Heart right ventricle (tissue), 16 donors: ENCODE measurements around the gene ELL. TPM values are rescaled to one million over a fixed set of nuclear protein-coding genes. Genes with fewer than 3 reads are reported as not detected.

Experiments used
- ATAC-seq, 8 donors: fragments of 200-7000 bp; cut with Tn5 transposase; one replicate each; pipeline ENCODE4 v1.9.1; 2020; ENCODE audit warnings: mild to moderate bottlenecking in 8 of 8, moderate library complexity in 8 of 8, moderate number of reproducible peaks in 1 of 8
- DNase-seq, 2 donors: peaks; one replicate each; pipeline ENCODE4 v3.0.0-alpha.2; 2020
- H3K27ac ChIP-seq, 10 donors: fragments of 200-600 bp; sonication (generic) in 2 of 10; one replicate each; pipeline versions ENCODE4 v1.5.0 to v1.8.0; 2020 to 2022; ENCODE audit warnings: mild to moderate bottlenecking in 3 of 10
- H3K27me3 ChIP-seq, 7 donors: fragments of 200-600 bp; one replicate each; pipeline ENCODE4 v1.8.0; 2021 to 2022; ENCODE audit warnings: mild to moderate bottlenecking in 2 of 7
- H3K36me3 ChIP-seq, 9 donors: fragments of 200-600 bp; sonication (generic) in 1 of 9; one replicate each; pipeline versions ENCODE4 v1.5.0 to v1.8.0; 2020 to 2022; ENCODE audit warnings: mild to moderate bottlenecking in 2 of 9
- H3K4me1 ChIP-seq, 9 donors: fragments of 200-600 bp; sonication (generic) in 1 of 9; one replicate each; pipeline versions ENCODE4 v1.5.0 to v1.8.0; 2020 to 2022; ENCODE audit warnings: mild to moderate bottlenecking in 4 of 9
- H3K4me3 ChIP-seq, 10 donors: fragments of 200-600 bp; sonication (generic) in 2 of 10; one replicate each; pipeline versions ENCODE4 v1.5.0 to v1.8.0; 2020 to 2022; ENCODE audit warnings: mild to moderate bottlenecking in 7 of 10, moderate library complexity in 2 of 10
- H3K9me3 ChIP-seq, 11 donors: fragments of 200-600 bp in 10 of 11; sonication (generic) in 2 of 11; one replicate each; pipeline versions ENCODE4 v1.5.0 to v1.8.0; 2013 to 2022; ENCODE audit warnings: mild to moderate bottlenecking in 2 of 11, control low read depth in 1 of 11, moderate library complexity in 1 of 11
- CTCF ChIP-seq, 9 donors: fragments of 200-600 bp; sonication (generic) in 2 of 9; IDR thresholded peaks; one replicate each; pipeline versions ENCODE4 v1.5.0 to v1.8.0; 2021 to 2022; ENCODE audit warnings: antibody characterized with exemption in 9 of 9, mild to moderate bottlenecking in 5 of 9, moderate library complexity in 1 of 9
- WGBS, 2 donors: extraction: QIAGEN DNeasy Blood & Tissue Kit; methylation state at CpG; one replicate each; pipeline ENCODE4 v1.1.7; 2013; ENCODE audit warnings: inconsistent platforms in 1 of 2; 5-methylcytosine and 5-hydroxymethylcytosine counted together
- intact Hi-C, 10 donors: fragments of 100-400 bp; cut with DNase I; formaldehyde crosslinking; loops; one replicate each; pipeline versions ENCODE4 v1.11.1 to v1.14.2; 2022
- polyA plus RNA-seq, 2 donors: library from polyadenylated mRNA; stranded (reverse); fragments of 200-250 nt; gene quantifications; one replicate each; pipeline ENCODE4 v1.2.3, GENCODE V29; 2013
- total RNA-seq, 10 donors: library from RNA; stranded (reverse); fragmentation: NEBNext Ultra II Directional in 3 of 10; extraction: Animal tissue kit (Norgen Biotek cat#: 25700) in 3 of 10; gene quantifications; one replicate each; pipeline versions ENCODE4 v1.2.1 to v1.2.4, GENCODE V29; 2021 to 2023
- donor health status: Arrhythmogenic right ventricular cardiomyopathy.
- donor health status: ischemic (EF 13 %, LVEDD 7.1; RV severe dilation, severe dysfunction).
- donor health status: healthy with polysubstance abuse.
- donor health status: DM: no; HTN: yes; CAD: no.
- donor health status: DM: no; HTN: no; CAD: no.
- donor health status: ischemic (EF 25% LVEDD 6.9; RV normal size, moderate dysfunction).
- donor health status: ischemic (EF 25% LVEDD 5.7; RV mildly dilated, moderate dysfunction).
- donor health status: healthy.
- donor health status: DM: yes; HTN: yes; CAD: no.
- donor health status: Ischemic cardiomyopathy.
- donor health status: ischemic (EF 35%, LVEDD 5.7; RV mildly dilated, moderate dysfunction).
- donor health status: nonischemic (EF 11% LVEDD 7.7; RV severe dilation, severe dysfunction).
- donor health status: DM: yes; HTN: yes; CAD: no.
- donor health status: PGD.
- donor health status: ischemic (EF 29% LVEDD 5.4; RV normal size, mild dysfunction).
- donor health status: nonischemic (EF 23%, LVEDD 6.1; RV moderate dilation, normal function).

ELL gene
- total and polyA plus RNA-seq, 12 donors: 4.0 to 13.1 (median 6.8) TPM

DNA sequence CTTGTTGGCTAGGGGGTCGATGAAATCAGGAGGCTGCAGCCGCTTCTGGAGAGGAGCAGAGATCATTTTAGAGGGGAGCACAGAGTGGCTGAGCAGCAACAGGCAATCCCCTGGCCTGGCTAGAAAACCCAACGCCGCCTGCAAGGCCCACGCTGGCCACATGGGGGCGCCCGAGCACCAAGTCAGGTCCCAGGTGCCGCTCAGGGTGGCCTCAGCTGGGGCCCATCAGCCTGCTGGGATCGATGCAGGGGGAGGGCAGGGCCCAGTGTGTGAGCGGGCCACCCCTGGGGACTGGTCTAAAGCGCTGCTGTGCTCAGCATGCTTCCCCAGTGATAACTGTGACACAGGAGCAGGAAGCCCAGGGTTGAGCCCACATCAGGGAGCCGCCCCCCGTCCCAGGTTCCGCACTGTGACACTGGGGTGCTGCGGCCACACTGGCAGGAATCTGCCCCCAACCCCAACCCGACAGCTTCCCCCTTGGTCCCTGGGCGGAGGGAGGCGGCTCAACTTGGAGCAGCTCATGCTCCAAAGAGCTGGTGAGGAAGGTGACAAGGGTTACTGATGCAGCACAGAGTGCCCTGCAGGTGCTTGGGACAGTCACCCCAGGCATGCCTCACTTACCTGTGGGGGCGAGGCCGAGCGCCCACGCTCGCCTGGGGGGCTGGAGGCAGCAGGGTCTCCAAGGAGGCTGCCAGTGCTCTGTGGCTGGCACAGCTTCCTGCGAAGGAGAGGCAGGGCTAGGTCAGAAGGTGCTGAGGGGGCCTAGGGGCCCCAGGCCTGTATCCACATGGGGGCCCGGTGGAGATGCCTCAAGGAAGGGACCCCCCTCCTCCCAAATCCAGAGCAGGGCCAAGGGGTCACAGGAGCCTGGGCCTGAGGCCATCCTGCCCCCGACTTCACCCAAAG lies 70.7 kb downstream of the ELL start:
- peak; percentile 86 to 91 for DNase-seq
- Histone ChIP-seq H3K27ac (no peak overlapping the region), H3K4me3 (no peak overlapping the region), H3K9me3 (no peaks in the 10 kb centered on the region), H3K4me1 (peaks cover 0 to 17% (median 9%) of the 10 kb centered on the region in 9 donors), H3K36me3 (peaks cover 0 to 98% (median 25%) of the 10 kb centered on the region in 9 donors), H3K27me3 (no peaks in the 10 kb centered on the region)
- WGBS, 2 donors: 49 to 53% methylated on average over 26 of the region's 26 CpGs
- peak; percentile 78 to 91 (median 86) for ATAC-seq
- intact Hi-C loops: loop anchor here in 6 of 10 donors (5.0 to 10.0 kb wide), 5 partner anchors 111 to 396 kb away; partner anchors contain the start of gene CRTC1 (in 1 of the 6)
- peak; percentile 97 to 99 (median 98) for TF ChIP-seq CTCF (IDR thresholded peaks at IDR 0.05)

DNA sequence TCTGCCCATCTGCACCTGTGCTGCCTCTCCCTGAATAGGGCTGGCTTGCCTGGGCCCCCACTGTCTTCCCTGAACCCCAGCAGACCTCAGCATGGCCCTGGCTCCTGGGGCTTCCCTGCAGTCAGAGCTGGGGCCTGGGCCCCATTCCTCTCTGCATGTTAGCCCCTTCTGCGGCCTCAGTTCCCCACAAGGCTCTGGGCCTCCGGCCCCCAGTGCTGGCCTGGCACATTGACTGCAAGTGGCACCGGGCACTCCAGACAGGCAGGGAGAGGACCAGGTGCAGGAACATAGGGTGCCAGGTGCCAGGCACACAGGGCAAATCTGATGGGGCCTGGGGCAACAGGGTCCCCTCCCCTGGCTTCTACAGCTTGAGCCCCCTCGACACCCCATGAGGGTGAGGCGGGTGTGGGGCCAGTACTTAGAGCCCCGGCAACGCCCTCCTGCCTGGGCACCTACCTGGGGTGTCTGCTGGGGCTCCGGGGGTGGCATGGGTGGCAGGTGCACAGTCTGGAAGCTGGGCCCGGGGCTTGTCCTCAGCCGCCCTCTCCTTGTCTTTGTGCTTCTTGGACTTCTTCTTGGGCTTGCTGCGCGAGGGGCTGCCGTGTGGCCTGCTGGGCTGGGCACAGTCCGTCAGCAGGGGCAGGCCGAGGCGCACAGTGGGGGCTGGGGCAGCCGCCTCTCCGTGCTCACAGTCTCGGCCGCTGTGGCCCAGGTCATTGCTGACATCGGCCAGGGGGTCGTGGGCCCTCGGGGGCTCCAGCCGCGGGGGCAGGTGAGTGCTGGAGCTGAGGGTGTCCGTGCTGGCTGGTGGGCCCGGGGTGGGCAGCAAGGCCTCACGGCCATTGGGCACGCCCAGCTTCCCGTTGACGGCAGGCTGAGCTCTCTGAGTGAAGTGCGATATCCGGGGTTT lies 71.6 kb downstream of the ELL start:
- ATAC-seq (peak in 4 of 8 donors; percentile 2 to 25 (median 3)), DNase-seq (no peak)
- TF ChIP-seq CTCF (IDR thresholded peaks at IDR 0.05): no peak
- Histone ChIP-seq H3K36me3 (peaks cover 0 to 98% (median 31%) of the 10 kb centered on the region in 9 donors), H3K4me3 (no peak overlapping the region), H3K27ac (no peak overlapping the region), H3K27me3 (no peaks in the 10 kb centered on the region), H3K9me3 (no peaks in the 10 kb centered on the region), H3K4me1 (peaks cover 0 to 17% (median 9%) of the 10 kb centered on the region in 9 donors)
- WGBS, 2 donors: 76 to 78% methylated on average over 31 to 33 of the region's 33 CpGs
- intact Hi-C loops: loop anchor here in 6 of 10 donors (5.0 to 10.0 kb wide), 5 partner anchors 112 to 397 kb away; partner anchors contain the start of gene CRTC1 (in 1 of the 6)

- H3K27ac ChIP-seq: no peak overlapping the region
- H3K4me3 ChIP-seq: no peak overlapping the region
- peaks cover 0 to 100% (median 38%) of the 10 kb centered on the region in 9 donors for H3K36me3 ChIP-seq
- ATAC-seq (no peak), DNase-seq (peak in 1 of 2 donors; percentile 10)
- intact Hi-C loops: loop anchor here in 3 of 10 donors (10.0 kb wide), 3 partner anchors 115 to 405 kb away; no protein-coding TSS in a partner anchor
- H3K27me3 ChIP-seq: no peaks in the 10 kb centered on the region
- H3K9me3 ChIP-seq: no peaks in the 10 kb centered on the region
- H3K4me1 ChIP-seq: peaks cover 0 to 17% (median 9%) of the 10 kb centered on the region in 9 donors
- no peak for TF ChIP-seq CTCF (IDR thresholded peaks at IDR 0.05)
- WGBS, 2 donors: 91 to 98% methylated on average over 14 of the region's 14 CpGs
Observed at GRCh38 chr19:18449552-18449951, 72.3 kb downstream of the ELL start.
